ENCODE measurements around the gene ARPC2.

- TF ChIP-seq EZH2 (IDR thresholded peaks at IDR 0.05), result no peak
- TF ChIP-seq RAD21 (IDR thresholded peaks at IDR 0.05; ENCODE audit: low read depth), result peak; percentile 58
- TF ChIP-seq CTCF (IDR thresholded peaks at IDR 0.05 in 2 of 3, conservative IDR thresholded peaks at IDR 0.05 in 1 of 3; ENCODE audit: borderline replicate concordance in 1 of 3, insufficient read depth in 1 of 3, low read depth in 2 of 3, low read length in 2 of 3), result peak; percentile 59 to 82 (median 76); a peak in 5 of 6 replicates
- TF ChIP-seq POLR2A (IDR thresholded peaks at IDR 0.05; ENCODE audit: borderline replicate concordance, extremely low read depth, insufficient read depth, insufficient read length), result no peak
- no peak for TF ChIP-seq TCF7L2 (IDR thresholded peaks at IDR 0.05; ENCODE audit: borderline replicate concordance, extremely low read depth, insufficient read depth, insufficient read length)
- no peak for TF ChIP-seq ZFX (IDR thresholded peaks at IDR 0.05)
- no peak for TF ChIP-seq JUND (IDR thresholded peaks at IDR 0.05)
- TF ChIP-seq MAX (IDR thresholded peaks at IDR 0.05), result no peak
- TF ChIP-seq REST (IDR thresholded peaks at IDR 0.05; ENCODE audit: low read depth), result no peak
Measured at GRCh38 chr2:218257390-218257981, 40.5 kb downstream of the ARPC2 start.

All from HCT116 (cell line).